ENCODE measurements around the gene PTPN14. TPM values are rescaled to one million over a fixed set of nuclear protein-coding genes. Genes with fewer than 3 reads are reported as not detected.
"Not testable (repeated sequence)": the region's sequence is repeated elsewhere in the genome, so short reads cannot be mapped to it uniquely, and the experiment has no call there.

PTPN14 gene
- total RNA-seq, 1 donor from 2014 or later, result 24.6 TPM

DNA sequence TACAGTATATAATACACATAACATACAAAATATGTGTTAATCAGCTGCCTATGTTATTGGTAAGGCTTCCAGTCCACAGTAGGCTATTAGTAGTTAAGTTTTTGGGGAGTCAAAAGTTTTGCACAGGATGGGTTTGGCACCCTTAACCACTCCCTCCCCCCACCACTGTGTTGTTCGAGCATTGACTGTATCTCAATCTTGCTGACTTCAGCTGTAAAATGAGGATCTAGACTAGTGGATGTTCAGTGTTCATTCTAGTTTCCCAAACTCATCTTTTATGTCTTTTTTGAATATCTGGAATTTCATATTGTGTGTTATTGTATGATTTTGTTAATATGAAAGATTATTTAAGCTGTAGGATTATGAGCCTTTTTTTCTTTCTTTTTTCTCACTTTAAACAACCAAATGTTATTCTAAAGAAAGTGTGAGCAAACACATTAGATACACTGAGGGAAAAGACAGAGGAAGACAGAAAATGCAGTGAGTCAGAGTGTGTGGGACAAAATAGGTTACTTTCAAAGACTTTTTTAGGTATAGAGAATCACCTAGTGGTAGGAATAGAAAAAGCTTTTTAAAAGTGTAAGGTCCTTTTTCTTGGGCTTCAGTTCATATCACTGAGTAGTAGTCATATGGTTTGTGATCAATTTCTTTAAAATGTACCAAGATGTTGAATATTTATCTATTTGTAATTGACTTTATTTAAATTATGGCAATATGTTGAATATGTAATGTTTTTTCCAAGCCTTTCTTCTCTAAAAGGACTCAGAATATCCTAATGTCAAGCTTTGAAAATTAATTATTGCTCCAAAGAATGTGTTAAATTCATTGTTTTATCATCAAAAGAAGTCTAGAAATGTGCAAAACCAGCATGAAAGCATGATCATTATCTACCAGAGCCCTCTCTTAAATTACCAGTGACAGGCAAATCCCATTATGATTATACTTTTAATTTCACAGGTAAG is 33.7 kb upstream of the PTPN14 start:
- TF ChIP-seq, protein P1, sequence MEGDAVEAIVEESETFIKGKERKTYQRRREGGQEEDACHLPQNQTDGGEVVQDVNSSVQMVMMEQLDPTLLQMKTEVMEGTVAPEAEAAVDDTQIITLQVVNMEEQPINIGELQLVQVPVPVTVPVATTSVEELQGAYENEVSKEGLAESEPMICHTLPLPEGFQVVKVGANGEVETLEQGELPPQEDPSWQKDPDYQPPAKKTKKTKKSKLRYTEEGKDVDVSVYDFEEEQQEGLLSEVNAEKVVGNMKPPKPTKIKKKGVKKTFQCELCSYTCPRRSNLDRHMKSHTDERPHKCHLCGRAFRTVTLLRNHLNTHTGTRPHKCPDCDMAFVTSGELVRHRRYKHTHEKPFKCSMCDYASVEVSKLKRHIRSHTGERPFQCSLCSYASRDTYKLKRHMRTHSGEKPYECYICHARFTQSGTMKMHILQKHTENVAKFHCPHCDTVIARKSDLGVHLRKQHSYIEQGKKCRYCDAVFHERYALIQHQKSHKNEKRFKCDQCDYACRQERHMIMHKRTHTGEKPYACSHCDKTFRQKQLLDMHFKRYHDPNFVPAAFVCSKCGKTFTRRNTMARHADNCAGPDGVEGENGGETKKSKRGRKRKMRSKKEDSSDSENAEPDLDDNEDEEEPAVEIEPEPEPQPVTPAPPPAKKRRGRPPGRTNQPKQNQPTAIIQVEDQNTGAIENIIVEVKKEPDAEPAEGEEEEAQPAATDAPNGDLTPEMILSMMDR (conservative IDR thresholded peaks at IDR 0.05; ENCODE audit: low read depth, low read length), result peak; percentile 75
- DNase-seq (ENCODE audit: low read depth), result no peak

DNA sequence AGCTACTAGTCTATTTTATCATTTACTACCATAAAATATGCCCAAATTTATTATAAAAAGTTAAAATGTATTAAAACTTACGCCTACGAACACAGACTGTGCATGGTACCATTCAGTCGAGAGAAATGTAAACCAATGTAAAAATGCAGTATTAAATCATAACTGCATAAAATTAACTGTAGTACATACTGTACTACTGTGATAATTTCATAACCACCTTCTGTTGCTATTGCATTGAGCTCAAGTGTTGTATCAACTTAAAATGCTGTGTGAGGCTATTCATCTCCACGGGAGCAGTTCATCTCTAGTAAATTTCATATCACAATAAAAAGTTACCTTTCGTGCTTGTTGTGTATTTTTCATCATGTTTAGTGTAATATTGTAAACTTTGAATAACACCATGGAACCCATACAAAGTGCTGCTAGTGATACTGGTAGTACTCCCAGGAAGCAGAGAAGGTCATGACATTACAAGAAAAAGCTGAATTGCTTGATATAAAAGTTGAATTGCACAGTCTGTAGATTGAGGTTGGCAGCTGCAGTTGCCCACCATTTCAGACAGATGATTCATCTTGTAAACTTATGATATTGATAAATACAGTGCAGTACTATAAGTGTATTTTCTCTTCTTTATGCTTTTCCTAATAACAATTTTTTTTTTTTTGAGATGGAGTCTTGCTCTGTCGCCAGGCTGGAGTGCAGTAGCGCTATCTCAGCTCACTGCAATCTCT is 32.6 kb upstream of the PTPN14 start:
- no peak for DNase-seq (ENCODE audit: low read depth)
- H3K4me3 ChIP-seq (ENCODE audit: low read depth, low read length), result no peak overlapping the region
- TF ChIP-seq, protein P1 (conservative IDR thresholded peaks at IDR 0.05; ENCODE audit: low read depth, low read length), result no peak

More for the DNA sequence above, 33.7 kb upstream of the PTPN14 start:
- no peak overlapping the region for H3K4me3 ChIP-seq (ENCODE audit: low read depth, low read length)

DNA sequence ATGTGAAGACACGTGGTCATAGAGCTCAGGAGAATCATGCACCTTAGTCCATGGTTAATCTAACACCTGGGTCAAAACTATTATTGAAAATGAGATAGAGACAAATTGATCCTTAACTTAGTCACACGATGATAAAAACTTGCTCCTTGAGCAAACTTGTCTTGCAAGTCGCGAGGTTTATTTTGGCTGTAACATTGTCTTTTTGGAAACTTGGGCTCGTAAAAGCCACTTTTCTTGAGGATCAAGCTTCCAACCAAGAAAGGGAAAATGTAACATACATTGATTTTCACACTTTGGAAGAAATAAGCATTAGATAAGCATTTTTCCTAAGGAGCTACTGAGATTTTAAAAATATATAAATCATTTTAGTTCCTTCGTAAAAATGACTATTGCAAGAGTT is 31.7 kb upstream of the PTPN14 start:
- TF ChIP-seq, protein P1 (conservative IDR thresholded peaks at IDR 0.05; ENCODE audit: low read depth, low read length), result no peak
- no peak overlapping the region for H3K4me3 ChIP-seq (ENCODE audit: low read depth, low read length)
- DNase-seq (ENCODE audit: low read depth), result no peak

DNA sequence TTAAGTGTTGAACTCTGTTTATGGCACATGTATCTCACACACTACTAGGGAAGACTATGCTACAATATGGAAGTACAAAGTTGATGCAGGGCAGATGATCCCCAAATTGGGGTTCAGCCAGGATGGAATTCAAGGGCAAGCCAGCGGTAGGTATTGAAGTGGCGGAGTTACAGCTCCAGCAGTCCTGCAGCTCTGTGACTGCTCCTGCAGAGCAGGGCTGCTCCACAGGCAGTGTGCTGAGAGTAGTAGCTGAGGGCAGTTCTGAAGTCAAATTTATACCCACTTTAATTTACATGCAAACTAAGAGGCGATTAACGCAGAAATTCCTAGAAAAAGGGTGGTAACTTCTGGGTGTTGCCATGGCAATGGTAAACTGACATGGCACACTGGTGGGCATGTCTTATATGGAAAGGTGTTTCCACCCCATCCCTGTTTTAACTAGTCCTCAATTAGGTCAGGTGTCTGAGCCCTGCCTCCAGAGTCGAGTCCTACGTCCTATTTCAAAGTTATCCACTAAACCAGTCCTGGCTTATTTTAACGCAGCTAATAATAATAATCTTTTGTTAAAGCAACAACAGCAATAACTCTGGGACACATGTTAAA is 31.0 kb upstream of the PTPN14 start:
- DNase-seq (ENCODE audit: low read depth), result no peak
- TF ChIP-seq, protein P1 (conservative IDR thresholded peaks at IDR 0.05; ENCODE audit: low read depth, low read length), result no peak
- no peak overlapping the region for H3K4me3 ChIP-seq (ENCODE audit: low read depth, low read length)

DNA sequence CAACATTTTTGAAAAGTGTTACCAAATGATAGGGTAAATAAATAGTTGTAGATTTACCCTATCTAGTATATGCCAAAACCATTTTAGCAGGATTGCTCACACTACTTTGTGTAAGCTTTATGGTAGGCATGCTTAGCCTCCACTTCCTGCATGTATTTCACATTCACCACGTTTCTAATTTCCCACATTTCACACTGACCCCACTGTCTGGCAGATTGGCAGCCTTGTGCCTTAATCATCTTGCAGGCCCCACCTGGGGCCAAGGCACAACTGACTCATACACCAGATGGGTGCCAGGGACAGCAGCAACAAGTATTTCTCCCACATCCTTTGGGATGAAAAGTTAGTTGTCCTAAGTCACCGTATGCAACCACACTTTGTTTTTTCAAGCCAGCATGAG is 30.4 kb upstream of the PTPN14 start:
- DNase-seq (ENCODE audit: low read depth), result no peak
- no peak overlapping the region for H3K4me3 ChIP-seq (ENCODE audit: low read depth, low read length)
- TF ChIP-seq, protein P1 (conservative IDR thresholded peaks at IDR 0.05; ENCODE audit: low read depth, low read length), result no peak

DNA sequence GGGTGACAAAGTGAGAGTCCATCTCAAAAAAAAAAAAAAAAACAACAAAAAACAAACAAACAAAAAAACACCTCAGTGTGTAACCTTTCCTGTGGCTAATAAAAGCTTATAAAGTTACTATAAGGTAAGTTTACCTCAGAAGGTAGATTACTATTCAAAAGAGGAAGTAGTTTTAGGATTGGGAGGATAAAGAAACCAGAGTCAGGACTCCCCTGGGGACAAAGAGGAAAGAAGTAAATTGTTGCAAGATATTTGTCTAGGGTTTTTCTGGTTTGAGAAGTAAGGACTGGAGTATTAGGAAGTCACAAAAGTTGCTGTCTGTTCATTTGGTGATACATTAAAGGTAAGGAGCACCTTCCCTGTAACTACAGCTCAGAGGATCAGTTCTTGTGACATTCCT is 27.8 kb upstream of the PTPN14 start:
- no peak overlapping the region for H3K4me3 ChIP-seq (ENCODE audit: low read depth, low read length)
- TF ChIP-seq, protein P1 (conservative IDR thresholded peaks at IDR 0.05; ENCODE audit: low read depth, low read length), result no peak
- no peak for DNase-seq (ENCODE audit: low read depth)

DNA sequence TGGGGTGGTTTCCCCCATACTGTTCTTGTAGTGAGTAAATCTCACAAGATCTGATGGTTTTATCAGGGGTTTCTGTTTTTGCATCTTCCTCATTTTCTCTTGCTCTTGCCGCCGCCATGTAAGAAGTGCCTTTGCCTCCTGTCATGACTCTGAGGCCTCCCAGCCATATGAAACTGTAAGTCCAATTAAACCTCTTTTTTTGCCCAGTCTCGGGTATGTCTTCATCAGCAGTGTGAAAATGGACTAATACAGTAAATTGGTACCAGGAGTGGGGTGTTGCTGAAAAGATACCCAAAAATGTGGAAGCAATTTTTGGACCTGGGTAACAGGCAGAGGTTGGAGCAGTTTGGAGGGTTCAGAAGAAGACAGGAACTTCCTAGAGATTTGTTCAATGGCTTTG is 24.7 kb upstream of the PTPN14 start:
- DNase-seq (ENCODE audit: low read depth); H3K4me3 ChIP-seq (ENCODE audit: low read depth, low read length): not testable (repeated sequence)

Data from epithelial cell of proximal tubule (primary cell).